GM12892 (cell line): Measurements from ENCODE around the gene ASTL.

ENCODE experiments used
- POLR2A ChIP-seq: IDR thresholded peaks from 2 replicates; pipeline ENCODE4 v1.6.1; 2011; ENCODE audit warnings: low read depth, low read length, control low read depth
- POLR2AphosphoS5 ChIP-seq: IDR thresholded peaks from 2 replicates; pipeline ENCODE4 v1.6.1; 2011; ENCODE audit warnings: low read depth, low read length, control low read depth
- TAF1 ChIP-seq: IDR thresholded peaks from 2 replicates; pipeline ENCODE4 v1.6.1; 2011; ENCODE audit warnings: low read depth, mild to moderate bottlenecking, control low read depth, low read length, borderline replicate concordance

DNA sequence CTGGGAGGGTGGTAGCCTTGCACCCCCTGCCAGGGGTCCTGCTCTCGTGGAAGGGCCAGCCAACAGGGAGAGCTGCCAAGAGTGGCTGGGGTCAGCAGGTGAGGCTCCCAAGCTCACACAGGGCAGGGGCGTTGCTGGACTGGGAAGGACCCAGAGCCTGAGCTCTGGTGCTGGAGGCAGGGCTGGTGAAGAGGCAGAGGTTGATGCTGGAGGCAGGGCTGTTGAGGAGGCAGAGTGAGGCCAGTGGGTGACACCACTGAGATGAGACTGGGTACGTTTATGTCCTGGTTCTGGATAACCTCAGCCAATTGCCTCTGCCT, 29.0 kb downstream of the ASTL start:
- TF ChIP-seq TAF1 (no peak), POLR2AphosphoS5 (no peak), POLR2A (no peak)
